NCI-H526 treated with DMSO at 0.1 percent for 48 hours (cell line): ENCODE measurements around the gene TACC2.

Experiments
- DNase-seq: peaks from one replicate; lab custom pipeline; 2025; lab: John Stamatoyannopoulos, UW

Gene TACC2

DNA sequence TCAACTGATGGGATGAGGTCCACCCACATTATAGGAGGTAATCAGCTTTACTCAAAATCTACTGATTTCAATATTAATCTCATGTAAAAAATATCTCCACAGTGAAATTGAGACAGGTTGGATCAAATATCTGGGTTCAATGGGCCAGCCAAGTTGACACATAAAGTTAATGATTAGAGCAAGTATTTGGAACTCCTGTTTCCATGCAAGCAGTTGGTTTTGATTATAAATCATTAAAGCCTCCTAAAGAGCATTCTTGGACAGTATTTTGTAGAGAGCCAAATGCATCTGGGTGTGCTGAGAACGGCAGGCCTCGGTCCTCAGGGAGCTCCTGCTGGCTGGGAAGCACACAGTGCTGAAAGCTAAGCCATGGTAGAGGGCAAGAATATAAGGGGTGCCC, 155.2 kb downstream of the TACC2 start:
- DNase-seq = no peak

DNA sequence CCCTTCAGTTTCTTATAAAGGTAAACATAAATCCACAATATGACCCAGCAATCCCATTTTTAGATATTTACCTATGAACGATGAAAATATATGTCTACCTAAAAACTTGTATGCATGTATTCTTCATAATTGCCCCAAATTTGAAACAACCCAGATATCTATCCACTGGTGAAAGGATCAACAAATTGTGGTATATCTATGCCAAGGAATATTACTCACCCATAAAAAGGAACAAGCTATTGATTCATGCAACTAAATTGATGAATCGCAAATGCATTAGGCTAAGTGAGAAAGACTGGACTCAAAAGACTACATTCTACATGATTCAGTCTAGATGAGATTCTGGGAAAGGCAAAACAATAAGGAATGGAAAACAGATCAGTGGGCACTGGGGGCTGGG, 156.2 kb downstream of the TACC2 start:
- DNase-seq = no peak

DNA sequence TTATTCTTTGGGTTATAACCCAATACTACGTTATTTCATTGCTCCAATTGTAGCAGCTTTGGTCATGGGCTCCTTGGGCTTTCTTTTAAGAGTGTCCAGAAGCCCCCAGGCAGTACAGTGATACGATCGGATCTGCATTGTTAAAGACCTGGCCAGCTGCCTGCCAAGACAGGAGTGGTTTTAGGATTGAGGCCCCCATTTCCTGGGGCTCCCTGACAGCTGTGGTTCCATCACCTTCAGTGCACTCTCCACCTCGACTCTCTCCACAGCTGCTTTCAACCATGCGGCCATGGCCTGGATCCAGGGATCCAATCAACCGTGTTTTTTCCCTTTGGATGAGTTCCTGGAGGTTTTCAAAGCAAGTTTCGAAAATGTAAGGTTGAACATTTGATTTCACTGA, 158.7 kb downstream of the TACC2 start:
- DNase-seq = no peak

DNA sequence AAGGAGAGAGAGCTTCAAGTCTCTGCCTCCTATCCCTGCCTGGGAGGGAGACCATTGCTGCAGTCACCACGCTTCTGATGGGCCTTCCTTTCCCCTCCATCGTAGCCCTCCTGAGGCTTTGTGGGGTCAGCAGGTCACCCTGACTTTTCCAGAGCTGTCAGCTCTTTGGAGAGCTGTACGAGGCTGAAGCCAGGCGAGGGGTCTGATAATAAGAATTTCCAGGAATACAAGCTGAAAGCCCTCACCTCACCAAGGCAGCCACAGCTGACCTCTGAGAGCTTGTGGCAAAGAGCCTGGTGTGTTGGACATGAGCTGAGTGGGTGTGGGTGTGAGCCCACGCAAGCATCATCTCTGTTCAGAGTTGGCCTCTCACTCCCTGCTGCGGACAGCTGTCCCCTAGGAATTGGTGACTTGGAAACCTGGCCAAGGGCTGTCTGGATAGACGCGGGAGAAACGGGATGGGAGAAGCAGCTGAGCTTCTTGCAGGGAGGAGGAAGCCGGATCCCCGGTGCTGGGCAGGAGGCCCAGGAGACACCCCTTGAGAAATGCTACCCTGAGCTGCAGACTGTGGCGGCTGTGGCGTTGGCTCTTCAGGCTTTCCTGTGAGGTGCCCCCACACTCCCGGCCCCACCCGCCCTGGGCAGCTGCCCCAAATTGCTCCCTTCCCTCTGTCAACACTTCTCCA, 160.1 kb downstream of the TACC2 start:
- DNase-seq = no peak

DNA sequence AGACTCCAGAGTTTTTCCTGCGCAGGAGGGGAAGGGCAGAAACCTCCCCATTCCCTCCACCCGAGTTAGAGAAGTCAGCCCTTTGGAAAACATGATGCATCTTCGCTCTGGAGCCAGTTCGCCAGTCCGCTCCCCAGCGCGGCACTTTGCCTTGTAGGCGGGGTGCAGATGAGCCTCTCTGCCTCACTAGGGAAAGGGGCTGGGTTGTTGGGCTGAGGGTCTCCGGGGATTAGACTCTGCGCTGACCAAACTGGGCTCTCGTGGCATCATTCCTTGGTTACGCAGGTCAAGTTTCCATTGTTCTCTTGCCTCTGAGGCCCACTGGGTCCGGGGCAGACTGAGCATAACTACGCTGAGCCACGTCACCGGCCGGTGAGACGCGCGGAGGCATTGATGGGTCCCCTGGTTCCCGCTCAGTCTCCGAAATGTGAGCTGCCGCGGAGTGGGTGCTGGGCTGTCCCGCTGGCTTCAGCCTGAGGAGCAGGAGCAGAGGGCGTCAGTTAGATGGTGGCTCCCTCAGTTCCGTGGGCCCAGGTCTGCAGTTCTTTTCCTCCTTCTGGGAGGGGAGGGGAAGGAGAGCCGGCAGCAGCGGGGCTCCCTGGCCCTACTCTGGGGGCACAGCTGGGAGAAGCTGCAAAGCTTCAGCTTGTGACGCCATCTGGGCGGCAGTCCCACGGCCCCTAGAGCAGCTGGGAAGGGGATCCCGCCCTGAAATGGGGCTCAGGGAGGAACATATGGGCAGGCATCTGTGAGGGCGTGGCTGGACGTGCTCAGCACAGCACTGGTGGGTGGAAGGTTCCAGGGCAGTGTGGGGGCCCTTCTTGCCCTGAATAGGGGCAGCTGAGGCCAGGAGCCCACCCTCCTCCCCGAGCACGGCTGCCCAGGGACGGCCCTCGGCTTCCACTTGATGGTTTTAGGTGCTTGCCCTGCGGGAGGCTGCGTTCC, 160.9 kb downstream of the TACC2 start:
- DNase-seq = no peak

DNA sequence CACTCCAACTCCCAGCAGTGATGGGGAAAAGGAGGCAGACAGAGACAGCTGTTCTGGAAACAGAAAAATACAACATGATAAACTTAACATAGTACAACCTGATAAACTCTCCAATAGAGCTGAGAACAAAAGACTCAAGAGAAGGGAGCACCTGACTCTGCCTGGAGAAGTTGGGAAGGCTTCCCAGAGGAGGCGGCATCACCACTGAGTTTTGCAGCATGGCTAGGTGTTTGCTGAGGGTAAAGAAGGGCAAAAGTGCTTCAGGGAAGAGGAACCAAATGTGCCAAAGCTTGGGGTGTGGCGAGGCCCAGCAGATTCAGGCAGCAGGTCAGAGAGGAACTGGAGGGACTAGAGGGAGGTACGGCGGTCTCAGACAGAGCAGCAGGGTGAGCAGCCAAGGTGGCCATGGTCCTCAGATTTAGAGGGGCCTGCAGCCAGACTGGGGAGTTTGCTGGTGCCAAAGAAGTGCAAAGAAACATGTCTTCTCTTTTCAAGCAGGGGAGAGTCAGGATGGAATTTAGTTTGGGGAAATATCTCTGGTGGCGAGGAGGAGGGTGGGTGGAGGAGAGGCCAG, 162.2 kb downstream of the TACC2 start:
- DNase-seq = no peak

DNA sequence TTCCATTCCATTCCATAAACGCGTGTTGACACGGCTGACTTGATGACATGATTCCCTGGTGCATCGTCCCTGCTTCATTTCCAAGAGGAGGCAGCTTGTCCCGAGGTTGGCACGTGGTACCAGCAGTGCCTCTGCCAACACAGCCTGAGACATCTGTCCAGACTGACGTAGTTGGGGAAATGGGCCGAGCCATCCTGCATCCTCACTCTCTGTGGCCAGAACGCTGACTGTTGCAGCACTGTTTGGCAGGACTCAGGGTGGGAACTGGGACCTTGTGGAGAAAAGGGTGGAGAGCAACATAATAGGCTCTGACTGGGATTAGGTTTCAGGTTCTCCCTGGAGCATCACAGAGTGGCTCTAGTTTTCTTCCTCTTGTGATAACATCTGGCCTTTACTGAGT, 163.6 kb downstream of the TACC2 start:
- DNase-seq = no peak

DNA sequence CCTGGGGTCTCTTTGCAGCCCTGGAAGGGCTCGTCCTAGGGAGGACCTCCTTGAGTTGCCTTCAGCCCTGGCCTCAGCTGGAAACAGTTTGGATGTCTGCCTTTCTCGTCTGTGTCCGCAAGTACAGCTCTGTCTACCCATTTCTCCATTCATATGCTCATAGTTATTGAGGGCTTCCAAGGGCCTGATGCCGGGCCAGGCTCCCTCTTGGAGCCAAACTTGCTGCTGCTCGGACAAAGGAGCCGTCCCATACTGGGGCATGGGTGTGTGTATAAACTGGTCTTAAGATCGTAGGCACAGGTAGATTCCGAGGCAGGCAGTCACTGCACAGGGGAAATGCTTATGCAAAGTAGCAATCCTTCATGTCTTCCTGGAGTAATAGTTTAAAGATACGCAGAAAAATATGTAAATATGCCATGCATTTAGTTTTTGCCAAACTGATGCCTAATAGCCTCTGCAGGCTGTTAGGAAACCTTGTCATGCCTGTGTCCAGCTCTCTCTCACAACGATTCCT, 165.1 kb downstream of the TACC2 start:
- DNase-seq = peak; percentile 21

DNA sequence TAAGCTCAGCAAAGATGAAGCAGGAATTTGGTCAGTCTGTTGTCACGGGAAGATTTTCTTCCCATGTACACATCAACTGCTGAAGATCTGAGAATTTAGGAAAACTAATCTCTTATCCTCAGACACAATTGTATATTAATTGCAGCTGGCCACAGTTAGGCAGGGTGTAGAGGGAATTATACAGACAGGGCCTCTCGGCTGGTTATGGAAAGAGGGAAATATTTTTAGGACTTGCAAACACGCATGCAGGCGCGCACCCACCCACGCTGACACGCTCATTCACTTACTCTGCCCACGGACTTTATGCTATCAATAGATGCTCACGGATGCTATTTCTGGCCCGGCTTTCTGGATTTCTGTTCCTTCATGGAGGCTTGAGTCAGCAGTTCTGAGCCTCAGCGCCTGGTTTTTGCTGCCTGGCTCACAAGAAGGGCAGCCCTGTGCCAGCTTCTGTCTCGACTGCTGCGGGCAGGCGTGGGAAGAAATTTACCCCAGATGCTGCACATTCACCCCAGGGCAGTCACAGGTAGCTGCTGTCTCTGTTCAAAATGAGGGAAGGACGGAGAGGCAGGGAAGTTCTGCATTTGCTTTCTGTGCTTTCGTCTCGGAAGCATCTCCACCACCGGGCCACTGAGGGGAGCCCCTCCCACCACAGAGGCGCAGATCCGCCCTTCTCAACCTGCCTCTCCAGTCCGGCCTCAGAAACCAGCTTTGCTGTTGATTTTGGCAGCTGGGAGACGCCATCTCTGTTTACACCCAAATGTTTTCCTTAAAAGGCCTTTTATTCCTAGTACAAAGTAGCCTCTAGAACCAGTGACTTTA, 165.8 kb downstream of the TACC2 start:
- DNase-seq = no peak

DNA sequence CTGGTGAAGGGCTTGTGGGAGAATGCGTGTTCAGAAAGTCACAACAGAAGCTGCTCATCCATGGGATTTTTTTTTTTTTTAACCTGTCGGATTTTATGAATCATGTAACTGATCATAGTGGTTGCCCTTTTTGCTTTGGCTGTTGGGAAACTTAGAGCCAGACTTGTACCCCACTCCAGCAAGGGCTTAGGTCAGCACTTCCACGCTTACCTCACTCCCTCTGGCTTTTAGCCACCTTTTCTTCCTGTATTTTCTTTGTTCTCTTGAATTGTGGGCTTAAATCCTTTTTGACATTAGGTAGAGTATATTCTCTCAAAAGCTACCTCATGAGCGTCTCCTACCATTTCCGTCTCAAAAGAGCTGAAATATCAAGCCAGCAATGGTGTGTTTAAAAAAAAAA, 168.5 kb downstream of the TACC2 start:
- no peak for DNase-seq

DNA sequence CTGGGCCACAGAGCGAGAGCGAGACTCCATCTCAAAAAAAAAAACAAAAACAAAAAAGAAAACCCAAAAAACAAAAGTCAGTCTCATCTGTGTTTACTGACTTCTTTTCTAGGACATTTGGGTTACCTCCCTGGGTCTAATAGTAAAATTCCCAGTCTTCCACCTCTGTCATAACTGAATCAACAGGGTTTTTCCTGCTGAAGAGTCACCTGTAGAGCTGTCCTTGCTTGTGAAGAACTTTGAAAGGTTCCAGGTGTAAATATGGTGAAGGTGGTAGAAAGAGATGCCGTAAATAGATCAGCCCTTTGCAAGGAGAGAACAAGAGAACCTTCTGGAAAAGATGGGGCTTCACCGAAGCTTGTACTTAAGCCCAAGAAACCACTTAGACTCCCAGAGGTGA, 169.4 kb downstream of the TACC2 start:
- DNase-seq = no peak

DNA sequence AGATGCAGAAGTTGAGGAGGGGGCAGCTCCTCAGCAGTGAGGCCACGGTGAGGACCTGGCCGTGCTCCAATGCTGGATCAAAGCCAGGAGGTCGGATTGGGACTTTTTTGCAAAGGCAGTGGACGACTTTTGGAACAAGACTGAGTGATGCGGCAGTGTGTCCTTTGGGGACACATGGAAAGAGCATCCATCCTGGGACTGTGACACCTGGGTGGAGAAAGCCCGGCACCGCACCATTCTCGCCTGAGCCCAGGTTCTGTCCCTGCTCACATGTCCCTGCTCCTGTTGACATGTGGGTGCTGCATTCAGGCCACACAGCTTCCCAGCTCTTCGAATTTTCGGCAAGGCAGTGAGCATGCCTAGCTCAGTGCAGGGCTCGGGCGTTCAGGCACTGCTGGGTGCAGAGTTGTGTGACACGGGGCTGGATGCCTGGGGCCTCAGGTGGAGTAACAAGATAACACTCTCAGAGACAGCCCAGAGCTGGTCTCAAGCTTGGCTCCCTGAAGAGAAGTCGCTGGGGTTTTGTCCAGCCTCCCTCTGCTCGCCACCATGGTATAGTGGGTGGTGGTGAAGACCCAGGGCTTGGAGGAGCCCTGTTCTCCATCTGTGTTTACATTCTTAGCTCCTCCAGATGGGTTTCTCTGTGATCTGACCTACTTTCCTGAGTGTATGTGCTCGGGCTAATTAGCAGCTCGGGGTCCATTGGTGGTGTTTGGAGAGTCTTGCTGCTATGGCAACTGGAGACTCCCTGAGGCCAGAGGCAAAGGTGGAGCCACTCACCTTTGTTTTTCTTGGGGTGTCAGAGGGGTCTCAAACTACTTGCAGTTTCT, 170.4 kb downstream of the TACC2 start:
- DNase-seq = no peak

DNA sequence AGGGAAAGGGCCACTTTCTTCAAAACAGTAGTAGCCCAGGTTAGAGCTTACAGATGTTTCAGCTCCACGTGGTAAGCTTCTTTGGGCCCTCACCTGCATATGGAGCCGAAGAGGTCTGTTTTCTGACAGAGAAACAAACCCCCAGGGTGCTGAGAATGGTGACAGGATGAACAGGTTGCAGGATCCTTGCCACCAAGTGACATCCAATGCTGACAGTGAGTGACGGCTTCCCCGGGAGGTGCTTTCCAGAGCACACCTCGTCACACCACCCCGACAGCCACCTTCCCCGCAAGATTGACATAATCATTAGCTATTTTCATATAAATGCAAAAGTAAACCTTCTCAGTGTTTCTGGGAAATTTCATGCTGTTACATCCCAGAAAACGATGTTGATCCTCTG, 172.8 kb downstream of the TACC2 start:
- no peak for DNase-seq

DNA sequence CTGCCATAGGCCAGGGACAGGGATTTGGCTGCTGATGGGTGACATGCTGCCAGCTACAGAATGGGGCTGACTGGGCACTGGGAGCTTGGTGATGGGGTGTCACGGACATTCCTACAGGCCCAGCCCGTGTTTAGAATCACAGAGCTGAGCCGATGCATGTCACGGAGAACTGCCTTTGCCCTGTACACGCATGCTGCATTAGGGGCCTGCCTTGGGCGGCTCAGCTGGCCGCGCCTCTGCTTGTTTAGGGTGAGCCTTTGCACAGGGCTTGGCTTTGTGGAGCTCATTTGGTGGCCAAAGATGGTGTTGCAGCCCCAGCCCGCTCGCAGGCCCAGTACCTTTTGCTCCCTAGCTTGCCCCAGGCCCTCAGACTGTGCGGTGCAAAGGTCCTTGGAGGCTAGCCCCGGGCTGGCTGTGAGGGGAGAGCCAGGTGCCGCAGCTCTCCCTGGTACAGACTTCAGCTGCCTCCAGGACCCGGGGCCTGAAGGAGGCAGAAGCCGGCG, 173.8 kb downstream of the TACC2 start:
- no peak for DNase-seq

DNA sequence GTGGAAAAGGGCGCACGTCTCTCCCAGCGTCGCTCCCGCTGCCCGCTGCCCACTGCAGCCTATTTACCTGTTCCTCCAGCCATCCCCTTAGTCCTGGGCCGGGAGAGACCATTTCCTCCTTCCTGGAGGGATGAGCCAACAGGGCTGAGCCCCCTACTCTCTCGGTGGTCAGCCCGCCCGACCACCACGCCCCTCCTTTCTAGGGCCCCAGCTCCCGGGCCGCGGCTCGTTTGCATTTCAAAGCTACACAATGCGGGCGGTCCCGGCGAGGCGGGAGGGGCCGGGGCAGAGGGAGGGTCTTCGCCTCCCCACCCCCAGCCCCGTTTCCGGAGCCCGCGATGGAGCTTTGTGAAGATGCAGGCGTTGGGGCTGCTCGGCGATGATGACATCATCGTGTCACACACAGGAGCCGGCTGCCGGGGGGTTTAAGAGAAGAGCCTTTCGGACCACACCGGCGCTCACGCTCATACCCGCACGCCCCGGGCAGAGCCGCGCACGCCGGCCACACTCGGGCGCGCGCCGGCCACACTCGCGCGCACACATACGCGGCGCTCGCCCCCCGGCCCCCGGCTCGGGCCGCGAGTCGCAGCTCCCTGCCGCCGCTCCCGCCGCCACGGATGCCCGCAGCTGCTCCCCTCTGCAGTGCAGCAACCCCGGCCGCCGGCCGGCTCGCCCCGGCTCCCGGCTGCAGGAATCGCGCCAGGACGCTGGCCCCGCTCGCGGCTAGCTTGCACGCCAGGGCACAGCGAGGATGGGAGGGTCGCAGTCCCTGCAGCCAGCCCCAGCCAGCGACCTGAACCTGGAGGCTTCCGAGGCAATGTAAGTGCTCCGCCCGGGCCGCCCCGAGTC, 174.4 kb downstream of the TACC2 start:
- peak; percentile 66 for DNase-seq

DNA sequence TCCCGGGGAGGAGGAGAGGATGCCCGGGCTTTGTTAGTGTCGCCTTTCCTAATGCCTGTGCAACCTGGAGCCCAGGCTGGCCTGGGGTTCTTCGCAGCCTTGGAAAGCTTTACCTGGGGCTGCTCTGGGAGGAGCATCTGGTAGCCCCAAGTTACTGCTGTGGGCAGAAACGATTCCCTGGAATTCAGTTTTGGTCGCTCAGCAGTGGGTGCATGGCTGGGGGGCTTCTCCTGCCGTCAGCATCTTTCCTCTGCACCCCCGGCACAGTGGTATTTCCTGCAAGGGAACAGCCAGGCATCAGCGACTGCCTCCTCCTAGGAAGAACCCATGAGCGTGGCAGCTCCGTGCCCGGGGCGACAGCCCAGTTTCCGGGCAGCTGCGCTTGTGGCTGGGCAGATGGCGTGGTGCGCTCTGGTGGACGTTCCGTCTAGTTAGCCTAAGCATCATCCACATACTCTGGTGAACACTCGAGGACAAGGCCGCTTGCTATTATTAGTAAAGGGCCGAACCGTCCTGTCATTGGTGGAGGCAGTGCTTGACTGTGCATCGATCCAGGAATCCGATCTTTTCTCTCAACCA, 175.1 kb downstream of the TACC2 start:
- peak; percentile 60 for DNase-seq

DNA sequence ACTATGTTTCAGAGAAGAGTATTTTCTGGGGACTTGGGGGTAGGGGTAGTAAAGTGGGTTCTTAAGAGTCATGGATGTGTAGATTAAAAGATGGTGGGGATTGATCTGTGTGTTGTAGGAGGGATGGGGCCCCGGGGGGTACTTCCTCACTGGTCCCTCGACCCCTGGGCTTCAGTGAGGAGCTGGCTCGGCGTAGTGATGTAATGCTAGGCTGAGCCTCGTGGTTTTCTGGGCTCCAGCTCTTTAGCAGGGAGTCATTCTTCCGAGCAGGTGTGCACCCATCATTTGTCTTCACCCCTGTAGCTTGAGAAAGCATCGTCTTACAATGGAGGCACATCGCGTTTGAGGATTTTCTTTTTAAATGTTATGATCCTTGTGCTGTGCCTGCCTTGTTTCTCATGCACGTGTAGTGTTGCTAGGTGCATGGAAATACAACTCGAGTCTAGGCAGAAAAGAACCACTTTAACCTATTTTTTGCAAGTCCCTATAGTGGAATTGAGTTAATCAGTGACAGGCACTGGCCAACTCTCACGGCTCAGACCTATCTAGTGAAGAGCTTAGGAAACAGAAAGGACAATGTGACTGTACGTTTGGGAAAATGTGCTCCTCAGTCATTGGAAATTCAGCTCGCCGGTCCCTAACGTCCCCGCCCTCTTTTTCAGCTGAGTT, 176.0 kb downstream of the TACC2 start:
- peak; percentile 30 for DNase-seq

DNA sequence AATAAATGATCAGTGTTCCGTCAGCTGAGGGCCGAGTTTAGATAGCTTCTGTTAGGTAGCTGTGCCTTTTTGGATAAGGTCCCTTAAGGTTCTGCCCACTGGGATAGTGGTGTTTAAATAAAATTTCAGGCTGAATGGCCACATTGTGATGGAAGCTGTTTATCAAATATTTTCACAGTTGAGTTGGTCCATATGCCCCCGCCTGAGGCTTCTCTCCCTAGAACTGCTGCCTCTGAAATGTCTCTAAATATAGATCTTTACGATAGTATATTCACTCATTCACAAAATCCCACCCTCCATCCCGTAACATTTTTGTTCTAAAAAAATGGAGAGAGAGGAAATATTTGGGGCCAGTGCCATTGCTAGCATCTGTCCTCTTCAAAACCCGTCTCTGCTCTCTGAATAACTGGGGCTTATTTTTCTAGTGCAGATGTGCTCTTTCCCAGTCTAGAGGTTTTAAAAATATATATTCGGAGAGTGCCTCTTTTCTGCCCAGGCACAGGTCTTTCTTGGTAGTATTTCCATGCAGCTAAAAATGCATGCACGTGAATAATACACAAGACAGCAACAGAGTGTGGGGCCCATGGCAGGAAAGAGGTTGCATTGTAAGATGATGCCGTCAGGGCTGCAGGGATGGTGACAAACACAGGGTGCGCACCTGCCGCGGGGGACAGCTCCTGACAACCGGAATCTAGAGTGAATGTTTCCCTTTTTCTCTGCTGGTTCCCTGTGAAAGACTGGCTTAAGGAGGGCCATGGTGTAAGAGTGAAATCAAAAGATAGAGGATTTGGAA, 176.7 kb downstream of the TACC2 start:
- no peak for DNase-seq
